CD4-positive, alpha-beta T cell (primary cell): Measurements from ENCODE around the gene ENTR1. TPM values are rescaled to one million over a fixed set of nuclear protein-coding genes. Genes with fewer than 3 reads are reported as not detected.

Experiments
- ATAC-seq: fragments of 200-7000 bp; cut with Tn5 transposase; one replicate; pipeline ENCODE4 v1.10.0; 2022; ENCODE audit warnings: mild to moderate bottlenecking; ENCODE audit not compliant: poor library complexity
- CTCF ChIA-PET: fragments of 350-600 bp; sonication (Branson Sonifier 250); formaldehyde crosslinking; loops from one replicate; lab custom pipeline; 2021; ENCODE audit warnings: antibody characterized with exemption, inconsistent platforms; lab: Charles Lee
- POLR2A ChIA-PET: fragments of 350-600 bp; sonication (Branson Sonifier 250); formaldehyde crosslinking; loops from one replicate; lab custom pipeline; 2021; ENCODE audit warnings: antibody characterized with exemption, inconsistent platforms; lab: Charles Lee
- DNase-seq, 14 experiments: peaks; one replicate each; pipeline ENCODE4 v3.0.0-alpha.2; 2013 to 2020; ENCODE audit warnings: mixed read lengths in 2 of 14
- H3K27ac ChIP-seq, 2 donors: one replicate each; pipeline versions ENCODE4 v1.5.1 to v1.7.0; 2013; ENCODE audit warnings: low read length in 2 of 2, low read depth in 1 of 2, mild to moderate bottlenecking in 1 of 2
- H3K27me3 ChIP-seq, 2 experiments: 1 replicate in 1 of 2; 2 replicates in 1 of 2; pipeline versions ENCODE4 v1.6.1 to v1.7.0; 2013; ENCODE audit warnings: low read length in 2 of 2, control low read depth in 1 of 2, mild to moderate bottlenecking in 1 of 2, moderate library complexity in 1 of 2; ENCODE audit not compliant: insufficient read depth in 2 of 2, control insufficient read depth in 1 of 2
- H3K36me3 ChIP-seq: one replicate; pipeline ENCODE4 v1.6.1; 2013; ENCODE audit warnings: low read length, control low read depth; ENCODE audit not compliant: insufficient read depth
- H3K4me1 ChIP-seq: one replicate; pipeline ENCODE4 v1.6.1; 2013; ENCODE audit warnings: low read length, control low read depth; ENCODE audit not compliant: insufficient read depth
- H3K4me3 ChIP-seq: one replicate; pipeline ENCODE4 v1.5.1; 2013; ENCODE audit warnings: mild to moderate bottlenecking, low read length, moderate library complexity
- H3K9me3 ChIP-seq, 2 experiments: 1 replicate in 1 of 2; 2 replicates in 1 of 2; pipeline versions ENCODE4 v1.6.1 to v1.7.0; 2013; ENCODE audit warnings: low read length in 2 of 2, mild to moderate bottlenecking in 2 of 2, control low read depth in 1 of 2, moderate library complexity in 1 of 2; ENCODE audit not compliant: control insufficient read depth in 1 of 2, insufficient read depth in 1 of 2
- H3K27ac Mint-ChIP-seq: one replicate; pipeline ENCODE4 v1.8.0; 2020; ENCODE audit warnings: mixed read lengths
- H3K27me3 Mint-ChIP-seq: one replicate; pipeline ENCODE4 v1.8.0; 2021; ENCODE audit warnings: mixed read lengths
- H3K36me3 Mint-ChIP-seq: one replicate; pipeline ENCODE4 v1.8.0; 2021; ENCODE audit warnings: low read depth, mixed read lengths
- H3K4me1 Mint-ChIP-seq: one replicate; pipeline ENCODE4 v1.8.0; 2021; ENCODE audit warnings: low read depth, mixed read lengths
- H3K4me3 Mint-ChIP-seq: one replicate; pipeline ENCODE4 v1.8.0; 2020; ENCODE audit warnings: mild to moderate bottlenecking, mixed read lengths
- H3K9me3 Mint-ChIP-seq: one replicate; pipeline ENCODE4 v1.8.0; 2020; ENCODE audit warnings: mixed read lengths
- intact Hi-C, 2 experiments: fragments of 100-400 bp; cut with DNase I in 1 of 2; cut with micrococcal nuclease in 1 of 2; formaldehyde crosslinking; loops; one replicate each; pipeline versions ENCODE4 v1.15.1 to v1.9.0; 2023 to 2025; cut with DNase I, micrococcal nuclease
- total RNA-seq, 174 experiments: library from RNA in 2 of 174; stranded (reverse) in 2 of 174; gene quantifications; one replicate each; pipeline ENCODE4 v1.2.3 and lab custom pipeline; 2021 to 2026
- TF ChIP-seq, protein P1 (sequence below): fragments of 200-600 bp; IDR thresholded peaks from one replicate; pipeline ENCODE4 v1.8.0; 2022; ENCODE audit warnings: antibody characterized with exemption, mild to moderate bottlenecking

Gene ENTR1
- total RNA-seq, 2 experiments from 2014 or later = 37.7 to 43.2 TPM

- Mint-ChIP-seq H3K36me3 (peaks cover 82% of the 10 kb centered on the region), H3K4me1 (no peaks in the 10 kb centered on the region), H3K27ac (no peak overlapping the region), H3K27me3 (no peaks in the 10 kb centered on the region), H3K9me3 (no peaks in the 10 kb centered on the region), H3K4me3 (no peak overlapping the region)
- ChIA-PET POLR2A (no interaction called here), CTCF (no interaction called here)
- H3K4me3 ChIP-seq = no peak overlapping the region
- DNase-seq = no peak
- H3K4me1 ChIP-seq = no peaks in the 10 kb centered on the region
- intact Hi-C loops = loop anchor here in 1 of 2 experiments (2.0 kb wide), 1 partner anchor 21 kb away; no protein-coding TSS in a partner anchor
- no peaks in the 10 kb centered on the region for H3K9me3 ChIP-seq
- no peak overlapping the region for H3K27ac ChIP-seq
- H3K27me3 ChIP-seq = no peaks in the 10 kb centered on the region
- H3K36me3 ChIP-seq = peaks cover 86% of the 10 kb centered on the region
- TF ChIP-seq, protein P1, sequence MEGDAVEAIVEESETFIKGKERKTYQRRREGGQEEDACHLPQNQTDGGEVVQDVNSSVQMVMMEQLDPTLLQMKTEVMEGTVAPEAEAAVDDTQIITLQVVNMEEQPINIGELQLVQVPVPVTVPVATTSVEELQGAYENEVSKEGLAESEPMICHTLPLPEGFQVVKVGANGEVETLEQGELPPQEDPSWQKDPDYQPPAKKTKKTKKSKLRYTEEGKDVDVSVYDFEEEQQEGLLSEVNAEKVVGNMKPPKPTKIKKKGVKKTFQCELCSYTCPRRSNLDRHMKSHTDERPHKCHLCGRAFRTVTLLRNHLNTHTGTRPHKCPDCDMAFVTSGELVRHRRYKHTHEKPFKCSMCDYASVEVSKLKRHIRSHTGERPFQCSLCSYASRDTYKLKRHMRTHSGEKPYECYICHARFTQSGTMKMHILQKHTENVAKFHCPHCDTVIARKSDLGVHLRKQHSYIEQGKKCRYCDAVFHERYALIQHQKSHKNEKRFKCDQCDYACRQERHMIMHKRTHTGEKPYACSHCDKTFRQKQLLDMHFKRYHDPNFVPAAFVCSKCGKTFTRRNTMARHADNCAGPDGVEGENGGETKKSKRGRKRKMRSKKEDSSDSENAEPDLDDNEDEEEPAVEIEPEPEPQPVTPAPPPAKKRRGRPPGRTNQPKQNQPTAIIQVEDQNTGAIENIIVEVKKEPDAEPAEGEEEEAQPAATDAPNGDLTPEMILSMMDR = no peak
- ATAC-seq = no peak
Observed at GRCh38 chr9:136456258-136456657, 45.8 kb upstream of the ENTR1 start.

DNA sequence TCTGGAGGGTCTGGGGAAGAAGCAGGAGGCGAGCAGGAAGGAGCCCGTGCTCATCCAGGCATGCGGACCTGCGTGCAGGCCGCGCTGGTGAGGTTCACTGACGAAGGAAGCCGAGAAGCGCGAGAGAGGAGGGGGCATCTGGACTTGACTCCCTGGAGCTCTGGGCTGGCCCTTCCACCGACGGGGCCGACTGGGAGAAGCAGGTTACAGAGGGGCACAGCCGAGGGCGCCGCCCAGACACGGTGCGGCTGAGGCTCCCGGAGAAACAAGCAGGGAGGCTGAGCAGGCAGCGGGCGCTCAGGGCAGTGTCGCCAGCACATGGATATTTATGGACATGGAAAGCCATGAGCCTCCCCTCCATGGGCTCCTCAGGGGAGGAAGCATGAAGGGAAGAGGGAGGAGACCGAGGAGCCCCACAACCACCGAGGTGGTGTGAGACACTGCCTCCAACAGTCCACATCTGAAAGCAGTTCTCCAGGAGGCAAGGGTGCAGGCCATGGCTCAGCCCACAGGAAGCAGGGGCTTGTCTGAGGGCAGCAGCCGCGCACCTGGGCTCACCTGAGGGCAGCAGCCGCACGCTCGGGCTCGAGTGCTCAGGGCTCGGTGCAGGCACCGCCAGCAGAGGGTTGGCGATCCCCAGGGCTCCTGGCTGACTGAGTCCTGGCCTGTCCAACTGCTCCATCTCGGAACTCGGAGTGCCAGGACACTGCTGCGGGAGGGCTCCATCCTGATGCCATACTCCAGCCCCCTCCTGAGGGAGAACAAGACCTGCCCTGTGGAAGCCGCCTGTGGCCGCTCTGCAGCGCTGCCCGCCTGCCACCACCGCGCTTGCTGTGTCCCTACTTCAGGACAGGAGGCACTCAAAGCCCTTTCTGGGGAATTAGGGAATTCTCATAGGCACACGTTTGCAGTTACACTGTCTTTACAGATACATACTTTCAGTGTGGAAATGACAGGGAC, 44.9 kb upstream of the ENTR1 start:
- ATAC-seq (peak; percentile 25), DNase-seq (no peak)
- peaks cover 86% of the 10 kb centered on the region for H3K36me3 ChIP-seq
- peak overlapping the region; percentile 15 for H3K4me3 Mint-ChIP-seq
- H3K4me1 Mint-ChIP-seq = no peaks in the 10 kb centered on the region
- H3K9me3 ChIP-seq = no peaks in the 10 kb centered on the region
- H3K27ac ChIP-seq = no peak overlapping the region
- TF ChIP-seq, protein P1 = no peak
- no peaks in the 10 kb centered on the region for H3K27me3 Mint-ChIP-seq
- intact Hi-C loops = loop anchor here in 1 of 2 experiments (2.0 kb wide), 1 partner anchor 21 kb away; no protein-coding TSS in a partner anchor
- H3K27ac Mint-ChIP-seq = no peak overlapping the region
- peaks cover 84% of the 10 kb centered on the region for H3K36me3 Mint-ChIP-seq
- H3K4me3 ChIP-seq = no peak overlapping the region
- H3K27me3 ChIP-seq = no peaks in the 10 kb centered on the region
- no peaks in the 10 kb centered on the region for H3K4me1 ChIP-seq
- CTCF ChIA-PET = no interaction called here
- POLR2A ChIA-PET = no interaction called here
- no peaks in the 10 kb centered on the region for H3K9me3 Mint-ChIP-seq

GRCh38 chr9:136454026-136454796, 43.8 kb upstream of the ENTR1 start:
- Histone ChIP-seq H3K36me3 (peaks cover 86% of the 10 kb centered on the region), H3K27ac (no peak overlapping the region), H3K4me3 (no peak overlapping the region), H3K27me3 (no peaks in the 10 kb centered on the region), H3K9me3 (no peaks in the 10 kb centered on the region), H3K4me1 (no peaks in the 10 kb centered on the region)
- Mint-ChIP-seq H3K27me3 (no peaks in the 10 kb centered on the region), H3K4me1 (no peaks in the 10 kb centered on the region), H3K4me3 (no peak overlapping the region), H3K36me3 (peaks cover 87% of the 10 kb centered on the region), H3K27ac (no peak overlapping the region), H3K9me3 (no peaks in the 10 kb centered on the region)
- ChIA-PET CTCF (no interaction called here), POLR2A (no interaction called here)
- ATAC-seq (no peak), DNase-seq (no peak)
- TF ChIP-seq, protein P1 = no peak
- intact Hi-C loops = no loop called here
